GM19035 (cell line): ENCODE data around the gene MXD3.
A peak's percentile ranks its signal among the peaks of the same experiment; 100 is the strongest.
"Not testable (repeated sequence)": the region's sequence is repeated elsewhere in the genome, so short reads cannot be mapped to it uniquely, and the experiment has no call there.

Experiments
- ATAC-seq: cut with Tn5 transposase; IDR thresholded peaks from one replicate; pipeline ENCODE4 v1.9.1; 2021; ENCODE audit not compliant: unreplicated experiment

Gene MXD3

GRCh38 chr5:177325868-177326381, 14.2 kb upstream of the MXD3 start:
- no peak for ATAC-seq

GRCh38 chr5:177320879-177321278, 9.2 kb upstream of the MXD3 start:
- no peak for ATAC-seq

GRCh38 chr5:177319913-177320588, 8.4 kb upstream of the MXD3 start:
- no peak for ATAC-seq

- no peak for ATAC-seq
These were observed 6.3 kb upstream of the MXD3 start for GRCh38 chr5:177317959-177318377.

- ATAC-seq, result no peak
These were observed 4.3 kb upstream of the MXD3 start for GRCh38 chr5:177316005-177316404.

GRCh38 chr5:177315411-177315810, 3.7 kb upstream of the MXD3 start:
- ATAC-seq, result no peak

- no peak for ATAC-seq
These were observed 3.0 kb upstream of the MXD3 start for GRCh38 chr5:177314376-177315342.

GRCh38 chr5:177313561-177314259, 2.0 kb upstream of the MXD3 start:
- no peak for ATAC-seq

GRCh38 chr5:177312649-177313181, 1.0 kb upstream of the MXD3 start:
- ATAC-seq, result peak; percentile 21

GRCh38 chr5:177311392-177311722, 341 bp downstream of the MXD3 start:
- no peak for ATAC-seq

- no peak for ATAC-seq
These were observed 824 bp downstream of the MXD3 start for GRCh38 chr5:177310757-177311391.

GRCh38 chr5:177310332-177310731, 1.4 kb downstream of the MXD3 start:
- ATAC-seq, result no peak

GRCh38 chr5:177309351-177310191, 2.1 kb downstream of the MXD3 start:
- no peak for ATAC-seq

- no peak for ATAC-seq
These were observed 3.0 kb downstream of the MXD3 start for GRCh38 chr5:177308740-177309139.

- ATAC-seq, result no peak
These were observed 3.9 kb downstream of the MXD3 start for GRCh38 chr5:177307544-177308363.

- no peak for ATAC-seq
These were observed 4.8 kb downstream of the MXD3 start for GRCh38 chr5:177306674-177307543.

GRCh38 chr5:177306103-177306640, 5.5 kb downstream of the MXD3 start:
- not testable (repeated sequence) for ATAC-seq
